Measurements from ENCODE around the gene CTF1.

Gene CTF1

DNA sequence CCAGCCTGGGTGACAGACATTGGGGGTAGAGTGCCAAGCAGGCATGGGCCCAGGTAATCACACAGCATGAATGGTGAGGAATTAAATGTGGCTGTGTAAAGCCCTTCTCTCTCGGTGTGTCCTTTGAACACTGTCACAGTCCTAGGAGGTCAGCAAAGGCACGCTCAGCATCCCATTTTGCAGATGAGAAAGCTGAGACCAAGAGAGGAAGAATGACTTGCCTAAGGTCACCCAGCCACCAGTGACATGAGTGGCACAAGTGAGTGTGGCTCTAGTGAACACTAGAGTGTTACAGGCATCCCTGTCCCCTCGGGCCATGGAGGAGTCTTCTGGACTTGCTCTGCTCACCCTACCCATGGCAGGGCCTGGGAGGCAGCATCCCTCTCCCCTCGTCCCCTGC, 10.7 kb downstream of the CTF1 start:
- no peak for TF ChIP-seq ZNF274 (IDR thresholded peaks at IDR 0.05; ENCODE audit: low read depth, low read length)
- H3K4me3 ChIP-seq (ENCODE audit: low read length) = no peak overlapping the region

- H3K4me3 ChIP-seq (ENCODE audit: low read length) = no peak overlapping the region
Measured at GRCh38 chr16:30910427-30911029, 14.1 kb downstream of the CTF1 start.

DNA sequence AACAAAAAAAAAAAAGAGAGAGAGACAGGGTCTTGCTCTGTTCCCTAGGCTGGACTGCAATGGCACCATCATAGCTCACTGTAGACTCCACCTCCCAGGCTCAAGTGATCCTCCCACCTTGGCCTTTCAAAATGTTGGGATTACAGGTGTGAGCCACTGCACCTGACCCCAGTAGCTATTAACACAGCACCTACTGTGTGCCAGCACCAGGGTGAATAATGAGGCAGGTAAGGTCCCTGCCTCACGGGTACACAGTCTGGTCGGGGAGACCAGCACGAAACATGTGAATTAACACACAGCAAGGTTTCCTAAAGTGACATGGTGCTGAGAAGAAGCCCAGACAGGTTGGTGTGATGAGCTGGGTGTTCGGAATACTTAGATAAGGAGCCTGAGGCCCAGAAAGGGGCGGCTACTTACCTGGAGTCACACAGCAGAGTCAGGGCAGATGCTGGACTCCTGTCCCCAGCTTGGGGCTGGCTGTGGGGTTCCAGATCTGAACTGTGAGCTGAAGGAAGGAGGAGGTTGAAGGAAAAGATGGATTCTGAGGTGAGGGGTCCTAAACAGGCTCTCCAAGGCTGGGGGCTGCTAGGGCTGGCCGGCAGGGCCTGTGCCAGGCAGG, 16.5 kb downstream of the CTF1 start:
- no peak for TF ChIP-seq ZNF274 (IDR thresholded peaks at IDR 0.05; ENCODE audit: low read depth, low read length)
- H3K4me3 ChIP-seq (ENCODE audit: low read length) = no peak overlapping the region

More at GRCh38 chr16:30910427-30911029, 14.1 kb downstream of the CTF1 start:
- no peak for TF ChIP-seq ZNF274 (IDR thresholded peaks at IDR 0.05; ENCODE audit: low read depth, low read length)

- no peak for TF ChIP-seq ZNF274 (IDR thresholded peaks at IDR 0.05; ENCODE audit: low read depth, low read length)
Measured at GRCh38 chr16:30914830-30915229, 18.4 kb downstream of the CTF1 start.

DNA sequence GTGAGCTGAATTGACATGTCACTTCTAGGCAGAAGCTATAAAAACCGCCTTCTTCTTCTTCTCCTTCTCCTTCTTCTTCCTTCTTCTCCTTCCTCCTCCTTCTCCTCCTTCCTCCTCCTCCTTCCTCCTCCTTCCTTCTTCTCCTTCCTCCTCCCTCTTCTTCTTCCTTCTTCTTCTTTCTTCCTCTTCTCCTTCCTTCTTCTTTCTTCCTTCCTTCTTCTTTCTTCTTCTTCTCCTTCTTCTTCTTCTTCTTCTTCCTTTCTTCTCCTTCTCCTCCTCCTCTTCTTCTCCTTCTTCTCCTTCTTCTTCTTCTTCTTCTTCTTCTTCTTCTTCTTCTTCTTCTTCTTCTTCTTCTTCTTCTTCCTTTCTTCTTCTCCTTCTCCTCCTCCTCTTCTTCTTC, 22.2 kb downstream of the CTF1 start:
- TF ChIP-seq ZNF274 (IDR thresholded peaks at IDR 0.05; ENCODE audit: low read depth, low read length) = no peak
- H3K4me3 ChIP-seq (ENCODE audit: low read length) = no peak overlapping the region

More at GRCh38 chr16:30914830-30915229, 18.4 kb downstream of the CTF1 start:
- no peak overlapping the region for H3K4me3 ChIP-seq (ENCODE audit: low read length)

DNA sequence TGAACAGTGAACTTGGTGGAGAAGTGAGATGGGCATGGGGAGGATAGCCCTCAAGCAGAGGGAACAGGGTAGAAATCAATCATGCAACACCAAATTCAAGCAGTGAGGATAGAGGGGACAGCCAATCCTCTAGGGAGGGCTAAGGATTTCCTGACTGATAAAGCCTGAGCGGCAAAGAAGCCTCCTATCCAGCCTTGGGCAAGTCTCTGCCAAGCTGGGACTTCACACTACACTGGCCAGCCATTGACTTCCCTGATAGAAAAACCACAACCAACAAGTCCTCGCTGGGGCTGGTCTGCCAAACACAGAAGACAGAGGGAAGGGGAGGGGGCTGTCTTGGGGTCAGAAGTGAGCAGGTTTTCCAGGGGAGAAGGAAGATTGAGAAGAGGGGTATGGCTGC, 24.5 kb downstream of the CTF1 start:
- no peak overlapping the region for H3K4me3 ChIP-seq (ENCODE audit: low read length)

DNA sequence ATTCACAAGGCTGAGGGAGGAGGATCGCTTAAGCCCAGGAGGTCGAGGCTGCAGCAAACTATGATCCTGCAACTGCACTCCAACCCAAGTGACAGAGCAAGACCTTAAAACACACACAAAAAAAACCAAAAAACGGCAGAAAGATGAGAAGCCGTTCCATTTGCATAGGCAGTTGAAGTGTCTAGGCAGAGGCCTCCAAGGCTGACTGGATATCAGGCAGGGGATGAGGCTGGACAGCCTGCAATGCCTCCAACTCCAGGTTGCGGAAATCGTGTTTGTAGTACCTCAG, 25.0 kb downstream of the CTF1 start:
- H3K4me3 ChIP-seq (ENCODE audit: low read length) = no peak overlapping the region; the same call in 1 of the 2 replicates
- no peak for TF ChIP-seq ZNF274 (IDR thresholded peaks at IDR 0.05; ENCODE audit: low read depth, low read length)

More for the DNA sequence above, 24.5 kb downstream of the CTF1 start:
- no peak for TF ChIP-seq ZNF274 (IDR thresholded peaks at IDR 0.05; ENCODE audit: low read depth, low read length)

DNA sequence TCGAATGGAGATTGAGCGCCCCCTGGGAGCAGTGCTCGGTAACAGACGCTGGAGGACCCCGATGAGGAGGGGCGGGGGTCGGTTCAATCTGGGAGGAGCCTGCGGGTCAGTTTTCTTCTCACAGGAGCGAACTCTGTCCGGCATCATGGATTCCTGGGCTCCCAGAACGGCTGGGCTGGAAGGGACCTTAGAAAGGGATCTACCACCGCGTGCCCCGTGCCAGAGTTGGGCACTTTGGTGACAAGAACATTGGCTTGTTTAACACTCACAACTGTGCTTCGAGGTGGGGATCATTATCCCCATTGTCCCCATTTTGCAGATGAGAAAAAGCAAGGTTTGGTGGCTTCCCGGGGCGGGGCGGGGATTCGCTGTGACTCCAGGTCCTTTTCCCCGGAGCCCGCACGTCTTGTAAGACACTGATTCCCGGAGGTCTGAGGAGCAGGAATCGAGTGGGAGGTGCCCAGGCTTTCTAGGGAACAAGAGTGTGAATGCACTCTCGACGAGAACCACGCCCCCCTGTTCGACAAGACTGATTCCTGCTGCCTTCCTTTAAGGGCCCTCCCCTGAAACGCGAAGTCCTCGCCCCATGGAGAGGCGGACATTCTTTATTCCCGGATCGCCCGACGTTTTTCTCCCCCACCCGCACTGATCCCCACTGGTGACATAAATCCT, 25.5 kb downstream of the CTF1 start:
- peak overlapping the region; percentile 77 for H3K4me3 ChIP-seq (ENCODE audit: low read length)
- TF ChIP-seq ZNF274 (IDR thresholded peaks at IDR 0.05; ENCODE audit: low read depth, low read length) = no peak

DNA sequence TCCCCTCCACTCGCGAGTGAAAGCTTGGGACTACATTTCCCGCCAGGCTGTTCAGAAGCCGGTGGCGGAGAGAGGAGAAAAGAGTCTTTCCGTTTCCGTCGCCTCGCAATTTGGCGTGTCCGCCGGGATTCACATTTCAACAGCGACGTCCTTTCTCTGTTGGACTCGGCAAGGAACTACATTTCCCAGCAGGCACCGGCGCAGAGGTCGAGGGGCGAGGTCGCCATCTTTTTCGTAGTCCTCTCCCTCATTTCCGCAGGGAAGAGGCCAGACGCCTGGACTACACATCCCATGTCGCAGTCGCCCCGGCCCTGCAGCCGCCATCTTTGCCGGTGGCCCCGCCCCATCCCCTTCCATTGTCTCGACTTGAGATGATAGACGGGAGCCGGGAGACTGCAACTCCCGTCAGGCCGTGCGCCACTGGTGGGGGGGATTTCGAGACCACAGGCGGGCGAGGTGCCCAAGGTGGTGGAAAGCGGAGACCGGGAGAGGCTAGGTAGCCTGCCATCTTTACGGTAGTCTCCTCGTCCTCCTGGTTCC, 26.1 kb downstream of the CTF1 start:
- no peak for TF ChIP-seq ZNF274 (IDR thresholded peaks at IDR 0.05; ENCODE audit: low read depth, low read length)
- H3K4me3 ChIP-seq (ENCODE audit: low read length) = peak overlapping the region; percentile 77

DNA sequence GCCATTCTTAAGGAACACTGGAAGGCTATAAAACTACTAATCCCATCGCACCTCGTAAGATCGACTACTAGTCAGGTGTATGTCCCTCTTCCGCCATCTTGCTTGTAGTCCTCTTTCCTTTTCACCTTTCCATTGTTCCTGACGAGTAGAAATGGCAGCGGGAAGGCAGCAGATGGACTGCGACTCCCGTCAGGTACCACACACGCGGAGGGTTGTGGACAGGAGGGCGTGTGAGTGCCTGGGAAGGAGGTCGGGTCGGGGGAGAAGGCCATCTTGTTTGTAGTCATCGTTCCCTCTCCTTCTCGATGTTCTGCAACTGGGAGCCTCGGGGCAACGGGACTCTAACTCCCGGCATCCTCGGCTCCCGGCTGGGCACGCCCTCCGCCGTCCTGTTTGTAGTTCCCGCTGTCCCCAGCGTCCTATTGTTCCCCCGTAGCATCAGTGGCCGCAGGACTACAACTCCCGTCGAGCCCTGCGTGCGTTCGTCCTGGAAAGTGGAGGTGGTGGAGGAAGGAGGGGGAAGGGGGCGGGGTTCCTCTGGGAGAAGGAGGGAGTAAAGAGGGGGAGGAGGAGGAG, 26.6 kb downstream of the CTF1 start:
- peak overlapping the region; percentile 67; the same call in 1 of the 2 replicates for H3K4me3 ChIP-seq (ENCODE audit: low read length)
- no peak for TF ChIP-seq ZNF274 (IDR thresholded peaks at IDR 0.05; ENCODE audit: low read depth, low read length)

DNA sequence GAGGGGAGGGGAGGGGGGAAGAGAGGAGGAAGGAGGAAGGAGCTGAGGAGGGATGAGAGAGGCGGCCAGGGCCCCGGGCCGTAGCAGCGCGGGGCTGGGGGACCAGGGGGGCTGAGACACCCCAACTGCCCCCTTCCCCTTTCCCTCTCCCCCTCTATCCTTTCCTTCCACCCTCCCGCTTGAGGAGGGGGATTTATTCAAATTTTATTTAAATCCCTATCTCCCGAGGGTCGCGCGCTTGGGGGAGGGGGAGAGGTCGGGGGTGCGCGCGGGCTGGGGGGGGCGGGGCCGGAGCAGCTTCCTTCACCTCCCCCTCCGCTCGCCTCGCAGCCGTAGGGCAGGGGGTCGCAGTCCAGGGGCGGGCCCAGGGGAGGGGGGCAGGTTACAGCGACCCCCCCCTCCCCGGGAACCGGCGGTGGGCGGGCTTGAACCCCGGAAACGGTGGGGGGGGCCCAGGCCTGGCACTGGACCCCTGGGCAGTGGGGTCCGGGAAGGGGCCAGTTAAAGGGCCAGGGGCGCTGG, 27.2 kb downstream of the CTF1 start, which contains the start of gene FBXL19:
TSS of gene FBXL19 (plus strand) at position 19 of the 522 bp plus-strand sequence. CDS start 2,183 bp downstream, outside the sequence.
- no peak for TF ChIP-seq ZNF274 (IDR thresholded peaks at IDR 0.05; ENCODE audit: low read depth, low read length)
- peak within 1 kb of the TSS; percentile 67 for H3K4me3 ChIP-seq (ENCODE audit: low read length)

GRCh38 chr16:30924076-30924912, 27.9 kb downstream of the CTF1 start:
- TF ChIP-seq ZNF274 (IDR thresholded peaks at IDR 0.05; ENCODE audit: low read depth, low read length) = no peak
- peak overlapping the region; percentile 66 for H3K4me3 ChIP-seq (ENCODE audit: low read length)

- H3K4me3 ChIP-seq (ENCODE audit: low read length) = peak overlapping the region; percentile 66; the same call in 1 of the 2 replicates
- no peak for TF ChIP-seq ZNF274 (IDR thresholded peaks at IDR 0.05; ENCODE audit: low read depth, low read length)
Measured at GRCh38 chr16:30924913-30925631, 28.7 kb downstream of the CTF1 start.
